ENCODE measurements around the gene YLPM1.

Gene YLPM1

DNA sequence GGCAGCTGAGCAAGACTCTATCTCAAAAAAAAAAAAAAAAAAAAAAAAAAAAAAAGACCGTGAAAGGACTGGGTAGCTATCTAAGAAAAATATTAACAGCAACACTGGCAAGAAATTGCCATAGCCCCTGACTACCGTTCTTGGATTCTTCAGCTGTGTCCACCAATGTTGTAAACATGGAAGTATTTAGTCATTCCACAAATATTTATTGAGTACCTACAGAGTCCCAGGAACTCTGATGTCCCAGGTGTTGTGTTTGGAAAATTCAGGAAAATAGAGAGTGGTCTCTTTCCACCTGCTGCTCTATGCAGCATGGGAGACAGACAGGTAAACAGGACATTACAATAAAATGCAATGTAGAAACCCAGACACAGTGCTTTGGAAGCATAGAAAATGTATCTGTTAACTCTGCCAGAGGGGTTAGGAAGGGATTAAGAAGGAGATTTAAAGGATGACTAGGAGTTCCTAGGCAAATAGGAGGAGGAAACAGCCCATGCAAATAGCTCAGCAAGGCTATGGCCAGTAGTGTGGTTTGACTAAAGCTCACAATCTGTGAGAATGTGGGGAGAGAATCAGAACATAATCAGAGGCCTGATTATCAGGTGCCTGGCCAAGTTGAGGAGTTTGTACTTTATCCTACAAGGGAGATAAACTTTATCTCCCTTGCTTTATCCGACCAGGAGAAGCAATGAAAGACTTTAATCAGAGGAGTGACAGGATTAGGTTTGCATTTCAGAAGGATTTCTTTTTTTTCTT, 116.5 kb downstream of the YLPM1 start:
- no peak for TF ChIP-seq FOXM1 (IDR thresholded peaks at IDR 0.05; ENCODE audit: borderline replicate concordance, low read depth)
- TF ChIP-seq TCF12 (IDR thresholded peaks at IDR 0.05; ENCODE audit: low read depth), result no peak
- TF ChIP-seq REST (IDR thresholded peaks at IDR 0.05; ENCODE audit: low read depth), result no peak
- TF ChIP-seq EGR1 (IDR thresholded peaks at IDR 0.05), result no peak
- TF ChIP-seq EP300 (IDR thresholded peaks at IDR 0.05; ENCODE audit: borderline replicate concordance), result no peak
- TF ChIP-seq CEBPB (IDR thresholded peaks at IDR 0.05), result no peak
- no peak for TF ChIP-seq TEAD4 (IDR thresholded peaks at IDR 0.05)
- TF ChIP-seq USF1 (IDR thresholded peaks at IDR 0.05), result no peak
- no peak for TF ChIP-seq NFIC (IDR thresholded peaks at IDR 0.05)
- TF ChIP-seq YY1 (IDR thresholded peaks at IDR 0.05; ENCODE audit: low read depth), result no peak
- TF ChIP-seq TAF1 (IDR thresholded peaks at IDR 0.05; ENCODE audit: low read depth), result no peak
- no peak for TF ChIP-seq RAD21 (IDR thresholded peaks at IDR 0.05; ENCODE audit: low read depth)
- no peak for TF ChIP-seq ZBTB7A (IDR thresholded peaks at IDR 0.05; ENCODE audit: low read depth)
- TF ChIP-seq MAX (IDR thresholded peaks at IDR 0.05), result no peak
- no peak for TF ChIP-seq CREB1 (IDR thresholded peaks at IDR 0.05; ENCODE audit: low read depth)

DNA sequence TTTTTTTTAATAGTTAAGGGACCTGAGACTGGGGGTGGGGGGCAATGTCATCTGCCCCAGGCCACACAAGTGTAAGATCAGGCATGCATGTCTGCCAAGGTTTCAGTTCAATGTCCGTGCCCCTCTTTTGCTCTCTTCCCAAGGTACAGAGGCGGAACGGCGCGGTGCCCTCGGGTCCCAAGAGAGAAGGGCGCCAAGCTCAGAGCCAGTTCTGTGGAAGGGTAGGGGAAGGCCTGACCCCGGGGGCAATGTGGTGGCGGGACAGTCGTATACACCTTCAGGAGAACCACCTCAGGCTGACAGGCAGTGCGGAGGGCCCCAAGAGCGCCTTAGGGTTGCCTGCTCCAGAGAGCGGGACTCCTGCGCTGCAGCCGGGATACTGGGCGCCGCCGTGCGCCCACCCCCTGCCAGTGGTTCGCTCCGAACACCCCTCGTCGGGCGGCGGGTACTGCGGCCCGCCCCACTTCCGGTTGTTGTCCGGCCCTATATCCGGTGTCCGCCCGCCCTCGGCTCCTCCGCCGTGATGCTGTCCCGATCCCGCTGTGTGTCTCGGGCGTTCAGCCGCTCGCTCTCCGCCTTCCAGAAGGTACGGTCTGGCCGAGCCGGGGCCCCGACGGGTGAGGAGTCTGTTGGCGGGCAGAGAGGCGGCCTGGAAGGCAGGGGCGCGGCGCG, 118.5 kb downstream of the YLPM1 start, which contains the start of gene DLST:
Gene DLST, plus strand, starts transcription at position 486 of the 672 bp plus-strand sequence. Its CDS starts 38 bp downstream, at position 524.
- TF ChIP-seq FOXM1 (IDR thresholded peaks at IDR 0.05; ENCODE audit: borderline replicate concordance, low read depth), result no peak
- TF ChIP-seq TEAD4 (IDR thresholded peaks at IDR 0.05), result peak; percentile 21; the same call in 1 of the 2 replicates
- peak; percentile 44; the same call in 1 of the 2 replicates for TF ChIP-seq YY1 (IDR thresholded peaks at IDR 0.05; ENCODE audit: low read depth)
- no peak for TF ChIP-seq ZBTB7A (IDR thresholded peaks at IDR 0.05; ENCODE audit: low read depth)
- TF ChIP-seq CREB1 (IDR thresholded peaks at IDR 0.05; ENCODE audit: low read depth), result no peak
- TF ChIP-seq REST (IDR thresholded peaks at IDR 0.05; ENCODE audit: low read depth), result no peak
- TF ChIP-seq CEBPB (IDR thresholded peaks at IDR 0.05), result peak; percentile 27; the same call in 1 of the 2 replicates
- TF ChIP-seq EP300 (IDR thresholded peaks at IDR 0.05; ENCODE audit: borderline replicate concordance), result peak; percentile 77; the same call in 1 of the 2 replicates
- TF ChIP-seq MAX (IDR thresholded peaks at IDR 0.05), result peak; percentile 75
- TF ChIP-seq TCF12 (IDR thresholded peaks at IDR 0.05; ENCODE audit: low read depth), result peak; percentile 29; the same call in 1 of the 2 replicates
- peak; percentile 93 for TF ChIP-seq TAF1 (IDR thresholded peaks at IDR 0.05; ENCODE audit: low read depth)
- TF ChIP-seq EGR1 (IDR thresholded peaks at IDR 0.05), result no peak
- peak; percentile 37; the same call in 1 of the 2 replicates for TF ChIP-seq USF1 (IDR thresholded peaks at IDR 0.05)
- no peak; the same call in 1 of the 2 replicates for TF ChIP-seq NFIC (IDR thresholded peaks at IDR 0.05)

DNA sequence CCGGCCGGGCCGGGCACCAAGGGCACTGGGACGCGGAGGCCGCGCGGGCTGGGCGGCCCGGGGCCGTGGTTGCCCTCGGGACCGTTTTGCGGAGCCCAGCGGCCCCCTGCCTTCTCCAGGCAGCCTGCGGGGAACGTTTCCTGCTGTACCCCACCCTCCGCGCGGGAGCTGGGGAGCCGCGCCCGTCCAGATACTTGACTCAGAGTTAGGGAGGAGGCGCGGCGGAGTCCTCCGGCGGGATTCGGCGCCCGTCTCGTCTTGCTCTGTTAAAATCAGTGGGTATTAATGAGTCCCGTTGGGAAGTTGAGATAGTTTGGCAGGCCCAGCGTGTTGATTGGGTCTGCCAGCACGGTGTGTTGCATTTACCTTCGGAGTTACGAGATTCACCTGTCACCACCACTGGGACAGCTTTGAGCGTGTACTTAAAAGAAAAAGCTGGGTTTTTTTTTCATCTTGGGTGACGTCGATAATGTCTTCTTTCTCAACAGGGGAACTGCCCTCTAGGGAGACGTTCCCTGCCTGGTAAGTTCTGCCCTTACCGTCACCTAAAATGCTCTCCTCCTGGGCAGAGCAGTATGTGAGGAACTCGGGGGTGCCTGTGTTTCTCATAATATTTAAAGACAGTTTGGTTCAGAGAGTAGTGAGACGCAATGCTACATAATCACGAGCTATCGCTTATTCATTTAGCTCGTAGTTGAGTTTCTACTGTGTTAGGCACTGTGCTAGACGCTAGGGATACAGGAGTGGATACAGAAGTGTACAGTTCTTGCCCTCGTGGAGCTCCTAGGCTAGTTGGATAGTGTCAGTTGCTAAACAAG, 119.2 kb downstream of the YLPM1 start:
- no peak for TF ChIP-seq USF1 (IDR thresholded peaks at IDR 0.05)
- 0 out of 2 replicates have a peak, but pooled peaks have one; percentile 40 for TF ChIP-seq CREB1 (IDR thresholded peaks at IDR 0.05; ENCODE audit: low read depth)

Data from Ishikawa (cell line).